GM12878 (cell line): ENCODE measurements around the gene SMARCC2. TPM values are rescaled to one million over a fixed set of nuclear protein-coding genes. Genes with fewer than 3 reads are reported as not detected.
A peak's percentile ranks its signal among the peaks of the same experiment; 100 is the strongest.

Experiments
- ASH2L ChIP-seq: fragments of 300-600, 200-600 bp; sonication (generic); IDR thresholded peaks from 2 replicates; pipeline ENCODE4 v1.6.1; 2017; ENCODE audit warnings: low read depth, mild to moderate bottlenecking, borderline replicate concordance
- CEBPB ChIP-seq, 2 experiments: fragments of 150-350 bp in 1 of 2; IDR thresholded peaks; 2 replicates each; pipeline ENCODE4 v1.6.1; 2012 to 2014; ENCODE audit warnings: low read depth in 2 of 2, low read length in 2 of 2, borderline replicate concordance in 1 of 2, inconsistent platforms in 1 of 2
- EZH2 ChIP-seq: IDR thresholded peaks from 2 replicates; pipeline ENCODE4 v1.6.1; 2012; ENCODE audit warnings: low read depth, mild to moderate bottlenecking, control low read depth, inconsistent platforms, low read length, borderline replicate concordance; ENCODE audit not compliant: control insufficient read depth
- FOXK2 ChIP-seq: fragments of 450-650 bp; IDR thresholded peaks from 2 replicates; pipeline ENCODE4 v1.6.1; 2017; ENCODE audit warnings: mild to moderate bottlenecking, moderate library complexity
- HDGF ChIP-seq: fragments of 450-650 bp; IDR thresholded peaks from 2 replicates; pipeline ENCODE4 v1.6.1; 2016; ENCODE audit warnings: antibody characterized with exemption
- JUNB ChIP-seq: IDR thresholded peaks from 2 replicates; pipeline ENCODE4 v1.6.1; 2016; ENCODE audit warnings: antibody characterized with exemption, mild to moderate bottlenecking
- KAT2A ChIP-seq: conservative IDR thresholded peaks from 2 replicates; pipeline ENCODE4 v1.6.1; 2011; ENCODE audit warnings: low read depth, low read length; ENCODE audit not compliant: control insufficient read depth
- NBN ChIP-seq: fragments of 450-650 bp; IDR thresholded peaks from 2 replicates; pipeline ENCODE4 v1.6.1; 2016
- NFIC ChIP-seq: IDR thresholded peaks from 2 replicates; pipeline ENCODE4 v1.6.1; 2012; ENCODE audit warnings: low read depth, mild to moderate bottlenecking, inconsistent platforms, low read length, moderate library complexity
- NR2F1 ChIP-seq: fragments of 450-650 bp; conservative IDR thresholded peaks from 2 replicates; pipeline ENCODE4 v1.6.1; 2017; ENCODE audit warnings: mild to moderate bottlenecking
- PAX8 ChIP-seq: fragments of 450-650 bp; IDR thresholded peaks from 2 replicates; pipeline ENCODE4 v1.6.1; 2017; ENCODE audit warnings: mild to moderate bottlenecking, moderate library complexity
- POU2F2 ChIP-seq: IDR thresholded peaks from 3 replicates; pipeline ENCODE4 v1.6.1; 2011; ENCODE audit warnings: low read depth, mild to moderate bottlenecking, low read length, borderline replicate concordance
- SMARCA5 ChIP-seq: fragments of 450-650 bp; IDR thresholded peaks from 2 replicates; pipeline ENCODE4 v1.6.1; 2017; ENCODE audit warnings: mild to moderate bottlenecking
- SUZ12 ChIP-seq: fragments of 200-600 bp; sonication (generic); IDR thresholded peaks from one replicate; pipeline ENCODE4 v1.6.1; 2018; ENCODE audit warnings: antibody characterized with exemption, mild to moderate bottlenecking; ENCODE audit not compliant: unreplicated experiment
- ZNF217 ChIP-seq: fragments of 450-650 bp; IDR thresholded peaks from 2 replicates; pipeline ENCODE4 v1.6.1; 2017; ENCODE audit warnings: antibody characterized with exemption, mild to moderate bottlenecking
- polyA plus RNA-seq, 11 experiments: library from polyadenylated mRNA; depleted of rRNA in 4 of 11; unstranded in 6 of 11; stranded (reverse) in 5 of 11; fragments of >200 nt; fragmentation: Nextera tagmentation in 4 of 11; fragmentation: Illumina TruSeq in 1 of 11; extraction: Ambion mirVana in 4 of 11; extraction: Trizol in 1 of 11; gene quantifications; 1 replicate in 1 of 11; 2 replicates in 10 of 11; pipeline versions ENCODE4 v1.2.1 to v1.2.3, GENCODE V29; 2011 to 2016; ENCODE audit warnings: inconsistent platforms in 2 of 11, missing spikeins in 2 of 11, low read depth in 1 of 11
- total RNA-seq, 4 experiments: library from RNA; depleted of rRNA in 3 of 4; stranded (reverse); fragments of >200 nt in 3 of 4; fragmentation: Illumina TruSeq in 1 of 4; extraction: Trizol in 1 of 4; gene quantifications; 2 replicates each; pipeline versions ENCODE4 v1.2.1 to v1.2.3, GENCODE V29; 2013 to 2021
- TF ChIP-seq, protein P1 (sequence below): fragments of 450-650 bp; IDR thresholded peaks from 2 replicates; pipeline ENCODE4 v1.6.1; 2014; ENCODE audit warnings: mild to moderate bottlenecking
- TF ChIP-seq, protein P2 (sequence below): fragments of 450-650 bp; formaldehyde crosslinking; IDR thresholded peaks from 2 replicates; pipeline ENCODE4 v1.5.0; 2022; ENCODE audit warnings: mild to moderate bottlenecking, missing genetic modification characterization
- TF ChIP-seq, protein P3 (sequence below): IDR thresholded peaks from 2 replicates; pipeline ENCODE4 v1.6.1; 2012; ENCODE audit warnings: mild to moderate bottlenecking, low read depth, low read length
- TF ChIP-seq, protein P4 (sequence below): IDR thresholded peaks from 2 replicates; pipeline ENCODE4 v1.6.1; 2012; ENCODE audit warnings: low read depth, low read length, improper control_type of control experiment
- TF ChIP-seq, protein P5 (sequence below), 3 experiments: IDR thresholded peaks in 2 of 3; conservative IDR thresholded peaks in 1 of 3; 2 replicates each; pipeline ENCODE4 v1.5.1; 2011; ENCODE audit warnings: low read depth in 3 of 3, low read length in 3 of 3, mild to moderate bottlenecking in 3 of 3, control low read depth in 2 of 3, moderate library complexity in 2 of 3, inconsistent platforms in 1 of 3, mixed read lengths in 1 of 3; ENCODE audit not compliant: control insufficient read depth in 2 of 3, insufficient read depth in 1 of 3; ENCODE audit errors: extremely low read depth in 1 of 3

Gene SMARCC2
- total and polyA plus RNA-seq, 10 of the 15 experiments (the other 5 are each of a cell fraction or from before 2014, with no cell fraction given): 13.6 to 71.2 (median 42.3) TPM

DNA sequence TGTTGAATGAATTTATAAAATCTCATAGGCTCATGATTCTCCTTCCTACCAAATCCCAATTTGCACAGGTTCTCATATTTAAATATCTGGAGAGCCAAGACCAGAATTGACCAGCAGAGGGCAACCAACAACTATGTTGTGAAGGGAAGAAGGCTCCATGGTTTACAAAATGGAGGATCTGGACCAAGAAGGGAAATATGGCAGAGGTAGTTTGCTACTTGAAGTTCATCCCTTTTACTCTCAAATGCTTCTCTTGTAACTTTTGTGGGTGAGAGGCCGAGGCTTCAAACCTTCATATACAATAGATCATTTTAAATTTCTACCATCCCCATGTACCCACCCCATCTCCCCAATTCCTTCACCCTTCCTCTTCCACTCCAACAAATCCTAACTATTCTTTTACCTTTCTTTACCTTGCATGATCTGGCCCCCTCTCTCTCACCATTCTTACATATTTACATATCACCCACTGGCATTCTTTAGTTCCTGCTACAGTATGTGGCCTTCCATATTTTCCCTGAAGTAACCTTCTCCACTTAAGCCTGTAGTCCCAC, 3.8 kb upstream of the SMARCC2 start (continued):
- TF ChIP-seq, protein P1, sequence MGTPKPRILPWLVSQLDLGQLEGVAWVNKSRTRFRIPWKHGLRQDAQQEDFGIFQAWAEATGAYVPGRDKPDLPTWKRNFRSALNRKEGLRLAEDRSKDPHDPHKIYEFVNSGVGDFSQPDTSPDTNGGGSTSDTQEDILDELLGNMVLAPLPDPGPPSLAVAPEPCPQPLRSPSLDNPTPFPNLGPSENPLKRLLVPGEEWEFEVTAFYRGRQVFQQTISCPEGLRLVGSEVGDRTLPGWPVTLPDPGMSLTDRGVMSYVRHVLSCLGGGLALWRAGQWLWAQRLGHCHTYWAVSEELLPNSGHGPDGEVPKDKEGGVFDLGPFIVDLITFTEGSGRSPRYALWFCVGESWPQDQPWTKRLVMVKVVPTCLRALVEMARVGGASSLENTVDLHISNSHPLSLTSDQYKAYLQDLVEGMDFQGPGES: no peak
- no peak for TF ChIP-seq NFIC
- TF ChIP-seq, protein P2, sequence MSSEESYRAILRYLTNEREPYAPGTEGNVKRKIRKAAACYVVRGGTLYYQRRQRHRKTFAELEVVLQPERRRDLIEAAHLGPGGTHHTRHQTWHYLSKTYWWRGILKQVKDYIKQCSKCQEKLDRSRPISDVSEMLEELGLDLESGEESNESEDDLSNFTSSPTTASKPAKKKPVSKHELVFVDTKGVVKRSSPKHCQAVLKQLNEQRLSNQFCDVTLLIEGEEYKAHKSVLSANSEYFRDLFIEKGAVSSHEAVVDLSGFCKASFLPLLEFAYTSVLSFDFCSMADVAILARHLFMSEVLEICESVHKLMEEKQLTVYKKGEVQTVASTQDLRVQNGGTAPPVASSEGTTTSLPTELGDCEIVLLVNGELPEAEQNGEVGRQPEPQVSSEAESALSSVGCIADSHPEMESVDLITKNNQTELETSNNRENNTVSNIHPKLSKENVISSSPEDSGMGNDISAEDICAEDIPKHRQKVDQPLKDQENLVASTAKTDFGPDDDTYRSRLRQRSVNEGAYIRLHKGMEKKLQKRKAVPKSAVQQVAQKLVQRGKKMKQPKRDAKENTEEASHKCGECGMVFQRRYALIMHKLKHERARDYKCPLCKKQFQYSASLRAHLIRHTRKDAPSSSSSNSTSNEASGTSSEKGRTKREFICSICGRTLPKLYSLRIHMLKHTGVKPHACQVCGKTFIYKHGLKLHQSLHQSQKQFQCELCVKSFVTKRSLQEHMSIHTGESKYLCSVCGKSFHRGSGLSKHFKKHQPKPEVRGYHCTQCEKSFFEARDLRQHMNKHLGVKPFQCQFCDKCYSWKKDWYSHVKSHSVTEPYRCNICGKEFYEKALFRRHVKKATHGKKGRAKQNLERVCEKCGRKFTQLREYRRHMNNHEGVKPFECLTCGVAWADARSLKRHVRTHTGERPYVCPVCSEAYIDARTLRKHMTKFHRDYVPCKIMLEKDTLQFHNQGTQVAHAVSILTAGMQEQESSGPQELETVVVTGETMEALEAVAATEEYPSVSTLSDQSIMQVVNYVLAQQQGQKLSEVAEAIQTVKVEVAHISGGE (CRISPR knock-in tag): no peak
- peak; percentile 79; the same call in 1 of the 2 replicates for TF ChIP-seq HDGF
- TF ChIP-seq SUZ12: no peak
- TF ChIP-seq NR2F1: no peak
- TF ChIP-seq, protein P3, sequence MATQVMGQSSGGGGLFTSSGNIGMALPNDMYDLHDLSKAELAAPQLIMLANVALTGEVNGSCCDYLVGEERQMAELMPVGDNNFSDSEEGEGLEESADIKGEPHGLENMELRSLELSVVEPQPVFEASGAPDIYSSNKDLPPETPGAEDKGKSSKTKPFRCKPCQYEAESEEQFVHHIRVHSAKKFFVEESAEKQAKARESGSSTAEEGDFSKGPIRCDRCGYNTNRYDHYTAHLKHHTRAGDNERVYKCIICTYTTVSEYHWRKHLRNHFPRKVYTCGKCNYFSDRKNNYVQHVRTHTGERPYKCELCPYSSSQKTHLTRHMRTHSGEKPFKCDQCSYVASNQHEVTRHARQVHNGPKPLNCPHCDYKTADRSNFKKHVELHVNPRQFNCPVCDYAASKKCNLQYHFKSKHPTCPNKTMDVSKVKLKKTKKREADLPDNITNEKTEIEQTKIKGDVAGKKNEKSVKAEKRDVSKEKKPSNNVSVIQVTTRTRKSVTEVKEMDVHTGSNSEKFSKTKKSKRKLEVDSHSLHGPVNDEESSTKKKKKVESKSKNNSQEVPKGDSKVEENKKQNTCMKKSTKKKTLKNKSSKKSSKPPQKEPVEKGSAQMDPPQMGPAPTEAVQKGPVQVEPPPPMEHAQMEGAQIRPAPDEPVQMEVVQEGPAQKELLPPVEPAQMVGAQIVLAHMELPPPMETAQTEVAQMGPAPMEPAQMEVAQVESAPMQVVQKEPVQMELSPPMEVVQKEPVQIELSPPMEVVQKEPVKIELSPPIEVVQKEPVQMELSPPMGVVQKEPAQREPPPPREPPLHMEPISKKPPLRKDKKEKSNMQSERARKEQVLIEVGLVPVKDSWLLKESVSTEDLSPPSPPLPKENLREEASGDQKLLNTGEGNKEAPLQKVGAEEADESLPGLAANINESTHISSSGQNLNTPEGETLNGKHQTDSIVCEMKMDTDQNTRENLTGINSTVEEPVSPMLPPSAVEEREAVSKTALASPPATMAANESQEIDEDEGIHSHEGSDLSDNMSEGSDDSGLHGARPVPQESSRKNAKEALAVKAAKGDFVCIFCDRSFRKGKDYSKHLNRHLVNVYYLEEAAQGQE: no peak
- TF ChIP-seq SMARCA5: no peak
- TF ChIP-seq POU2F2: peak; percentile 62; the same call in 1 of the 3 replicates
- TF ChIP-seq ASH2L: no peak
- TF ChIP-seq EZH2: no peak
- TF ChIP-seq JUNB: no peak
- no peak for TF ChIP-seq KAT2A
- TF ChIP-seq ZNF217: no peak
- no peak for TF ChIP-seq CEBPB (IDR thresholded peaks at IDR 0.05; ENCODE audit: borderline replicate concordance in 1 of 2, low read depth in 2 of 2, low read length in 2 of 2)
- TF ChIP-seq PAX8: no peak
- TF ChIP-seq, protein P4, sequence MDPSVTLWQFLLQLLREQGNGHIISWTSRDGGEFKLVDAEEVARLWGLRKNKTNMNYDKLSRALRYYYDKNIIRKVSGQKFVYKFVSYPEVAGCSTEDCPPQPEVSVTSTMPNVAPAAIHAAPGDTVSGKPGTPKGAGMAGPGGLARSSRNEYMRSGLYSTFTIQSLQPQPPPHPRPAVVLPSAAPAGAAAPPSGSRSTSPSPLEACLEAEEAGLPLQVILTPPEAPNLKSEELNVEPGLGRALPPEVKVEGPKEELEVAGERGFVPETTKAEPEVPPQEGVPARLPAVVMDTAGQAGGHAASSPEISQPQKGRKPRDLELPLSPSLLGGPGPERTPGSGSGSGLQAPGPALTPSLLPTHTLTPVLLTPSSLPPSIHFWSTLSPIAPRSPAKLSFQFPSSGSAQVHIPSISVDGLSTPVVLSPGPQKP: no peak
- TF ChIP-seq, protein P5, sequence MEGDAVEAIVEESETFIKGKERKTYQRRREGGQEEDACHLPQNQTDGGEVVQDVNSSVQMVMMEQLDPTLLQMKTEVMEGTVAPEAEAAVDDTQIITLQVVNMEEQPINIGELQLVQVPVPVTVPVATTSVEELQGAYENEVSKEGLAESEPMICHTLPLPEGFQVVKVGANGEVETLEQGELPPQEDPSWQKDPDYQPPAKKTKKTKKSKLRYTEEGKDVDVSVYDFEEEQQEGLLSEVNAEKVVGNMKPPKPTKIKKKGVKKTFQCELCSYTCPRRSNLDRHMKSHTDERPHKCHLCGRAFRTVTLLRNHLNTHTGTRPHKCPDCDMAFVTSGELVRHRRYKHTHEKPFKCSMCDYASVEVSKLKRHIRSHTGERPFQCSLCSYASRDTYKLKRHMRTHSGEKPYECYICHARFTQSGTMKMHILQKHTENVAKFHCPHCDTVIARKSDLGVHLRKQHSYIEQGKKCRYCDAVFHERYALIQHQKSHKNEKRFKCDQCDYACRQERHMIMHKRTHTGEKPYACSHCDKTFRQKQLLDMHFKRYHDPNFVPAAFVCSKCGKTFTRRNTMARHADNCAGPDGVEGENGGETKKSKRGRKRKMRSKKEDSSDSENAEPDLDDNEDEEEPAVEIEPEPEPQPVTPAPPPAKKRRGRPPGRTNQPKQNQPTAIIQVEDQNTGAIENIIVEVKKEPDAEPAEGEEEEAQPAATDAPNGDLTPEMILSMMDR (IDR thresholded peaks at IDR 0.05 in 2 of 3, conservative IDR thresholded peaks at IDR 0.05 in 1 of 3; ENCODE audit: control insufficient read depth in 2 of 3, extremely low read depth in 1 of 3, insufficient read depth in 1 of 3, low read depth in 3 of 3, low read length in 3 of 3): peak; percentile 65 to 85 (median 83)
- TF ChIP-seq NBN: peak; percentile 41; the same call in 1 of the 2 replicates
- TF ChIP-seq FOXK2: no peak
